ENCODE results near the gene PAPPA2.

The PAPPA2 gene

GRCh38 chr1:176877557-176877956 is 414.6 kb downstream of the PAPPA2 start:
- DNase-seq = no peak

DNA sequence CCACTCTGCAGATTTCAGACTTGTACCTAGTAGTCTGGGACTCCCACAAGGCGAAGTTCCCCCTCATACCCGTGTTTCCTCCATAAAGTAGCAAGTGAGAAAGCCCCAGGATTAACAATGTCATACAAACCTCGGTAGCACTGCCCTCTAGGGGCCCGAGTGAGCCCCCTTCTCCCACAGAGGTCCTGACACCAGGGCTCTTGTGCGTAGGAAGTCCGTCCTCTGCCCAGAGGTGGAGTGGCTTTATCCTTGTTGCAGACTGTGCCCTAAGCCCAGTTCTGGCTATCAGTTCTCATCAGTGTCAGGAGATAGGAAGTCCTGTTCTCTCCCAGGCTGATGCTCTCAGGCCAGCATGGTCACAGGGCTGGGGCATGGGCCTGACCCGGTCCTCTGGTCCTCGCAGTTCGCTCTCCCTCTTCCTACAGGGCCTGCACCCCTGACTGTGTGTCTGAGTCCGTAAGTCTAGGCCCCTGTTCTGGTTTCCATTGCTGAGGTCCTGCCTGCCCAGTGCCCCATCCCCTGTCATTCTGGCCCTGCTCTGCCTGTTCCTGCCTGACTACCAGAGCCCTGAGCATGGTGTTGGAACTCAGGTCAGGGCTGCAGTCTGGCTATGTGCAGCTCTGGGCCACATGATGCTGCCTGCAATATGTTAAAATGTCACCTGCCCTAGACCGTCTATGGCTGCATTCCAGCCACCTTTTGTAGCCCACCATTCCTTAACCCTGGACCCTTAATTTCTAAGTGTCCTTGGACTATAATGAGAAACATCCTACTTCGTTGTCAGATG is 416.0 kb downstream of the PAPPA2 start:
- no peak for DNase-seq

- no peak for DNase-seq
These were observed 417.0 kb downstream of the PAPPA2 start for GRCh38 chr1:176879784-176880620.

- no peak for DNase-seq
These were observed 418.1 kb downstream of the PAPPA2 start for GRCh38 chr1:176880955-176881595.

GRCh38 chr1:176884286-176884685 is 421.3 kb downstream of the PAPPA2 start:
- no peak for DNase-seq

DNA sequence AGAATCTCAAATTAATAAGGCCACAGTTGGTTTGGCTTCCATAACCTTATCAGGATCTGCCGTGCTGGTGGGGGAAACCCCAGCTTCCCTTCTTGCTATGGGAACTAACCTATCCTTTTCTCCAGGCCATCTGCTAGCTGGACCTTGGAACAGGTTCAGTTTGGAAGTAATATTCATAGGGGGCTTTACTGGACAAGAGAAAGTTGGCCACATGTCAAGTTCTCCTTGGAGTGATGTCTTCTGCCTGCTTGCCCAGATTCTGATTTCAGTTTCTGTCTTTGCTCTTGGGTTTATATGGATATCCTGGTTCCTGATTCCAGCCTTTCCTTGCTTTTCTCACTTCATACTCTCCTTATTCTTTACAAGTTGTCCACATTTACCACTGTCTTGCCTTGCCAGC is 421.9 kb downstream of the PAPPA2 start:
- DNase-seq = no peak

- DNase-seq = no peak
These were observed 422.4 kb downstream of the PAPPA2 start for GRCh38 chr1:176885341-176885740.

DNA sequence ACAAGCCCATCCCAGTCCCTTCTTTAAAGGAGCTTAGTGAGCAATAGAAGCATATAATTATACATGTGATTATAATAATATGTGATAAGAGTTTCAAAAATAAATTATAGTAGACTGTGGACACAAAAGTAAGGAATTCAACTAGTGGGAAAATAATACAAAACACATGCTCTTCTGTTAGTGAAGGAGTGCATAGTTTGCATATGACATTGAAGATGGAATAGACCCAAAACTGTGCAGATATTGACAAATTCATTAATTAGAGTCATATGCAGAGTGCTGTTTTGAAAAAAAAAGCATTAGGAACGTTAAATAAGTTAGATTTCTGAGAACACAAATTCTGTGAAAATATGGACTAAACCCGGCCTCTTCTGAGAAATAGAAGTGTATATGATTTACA is 422.8 kb downstream of the PAPPA2 start:
- no peak for DNase-seq

GRCh38 chr1:176888471-176889032 is 425.6 kb downstream of the PAPPA2 start:
- DNase-seq = no peak

GRCh38 chr1:176893625-176894352 is 430.8 kb downstream of the PAPPA2 start:
- DNase-seq = no peak

GRCh38 chr1:176894450-176894849 is 431.5 kb downstream of the PAPPA2 start:
- DNase-seq = no peak
